ENCODE results near the gene AKT2. TPM values are rescaled to one million over a fixed set of nuclear protein-coding genes. Genes with fewer than 3 reads are reported as not detected.

The AKT2 gene
- polyA plus RNA-seq, 3 donors: 11.4 to 122 (median 16.3) TPM

DNA sequence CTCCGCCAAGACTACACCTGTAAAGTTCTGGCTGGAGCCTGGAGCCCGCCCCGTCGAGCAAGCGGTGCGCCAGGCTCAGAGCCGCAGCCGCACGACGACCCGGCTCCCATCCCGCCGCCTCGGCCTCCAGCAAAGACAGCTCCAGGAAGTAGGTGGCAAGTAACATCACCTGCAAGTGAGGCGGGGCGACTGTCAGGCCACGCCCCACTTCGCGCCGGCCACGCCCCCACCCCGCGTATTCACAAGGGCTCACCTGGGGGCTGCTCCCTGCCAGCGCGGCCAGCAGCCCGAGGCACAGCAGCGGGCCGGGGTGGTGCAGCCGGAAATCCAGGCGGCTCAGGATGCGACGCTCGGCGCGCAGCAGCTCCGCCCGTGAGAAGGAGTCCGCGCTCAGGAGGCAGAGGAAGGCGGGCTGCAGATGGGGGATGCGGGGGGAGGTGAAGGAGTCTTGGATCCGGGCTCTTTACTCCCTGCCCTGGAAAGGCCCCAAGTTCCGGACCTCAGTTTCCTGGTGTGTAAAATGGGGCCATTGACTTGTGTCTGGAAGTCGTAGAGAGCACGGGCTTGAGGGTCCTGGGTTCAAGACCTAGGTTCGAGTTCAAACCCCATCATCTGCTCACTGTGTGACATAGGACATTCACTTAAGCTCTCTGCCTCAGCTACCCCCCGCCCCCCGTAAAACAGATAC, 61.9 kb downstream of the AKT2 start:
- H3K27ac ChIP-seq (ENCODE audit: low read depth in 1 of 2, low read length in 2 of 2): no peak overlapping the region
- DNase-seq: no peak
- H3K4me3 Mint-ChIP-seq: peak overlapping the region in 1 of 2 donors; percentile 76
- H3K27me3 ChIP-seq (ENCODE audit: control insufficient read depth in 2 of 2, insufficient read depth in 2 of 2, low read length in 2 of 2): peaks cover 51 to 84% of the 10 kb centered on the region in 2 donors
- peaks cover 15% of the 10 kb centered on the region for H3K4me1 Mint-ChIP-seq
- H3K4me2 ChIP-seq (replicated peaks; ENCODE audit: extremely low read depth, low read length, poor library complexity, severe bottlenecking): no peak overlapping the region
- H3K36me3 Mint-ChIP-seq: peaks cover 2 to 6% of the 10 kb centered on the region in 2 donors
- peaks cover 11 to 39% (median 24%) of the 10 kb centered on the region in 7 donors for H3K9me3 Mint-ChIP-seq
- 20% methylated on average over 42 of the region's 48 CpGs for WGBS (ENCODE audit: insufficient coverage)
- H3K79me2 ChIP-seq (ENCODE audit: insufficient read depth, low read length): no peaks in the 10 kb centered on the region
- intact Hi-C loops (cut with micrococcal nuclease): loop anchor here in 1 of 2 donors (5.0 kb wide), 1 partner anchor 81 kb away; no protein-coding TSS in a partner anchor
- H3K36me3 ChIP-seq (replicated peaks in 1 of 2; ENCODE audit: control insufficient read depth in 1 of 2, insufficient read depth in 2 of 2, low read length in 2 of 2): no peaks in the 10 kb centered on the region
- no peak for TF ChIP-seq CTCF (IDR thresholded peaks at IDR 0.05)
- H4K20me1 ChIP-seq (ENCODE audit: insufficient read depth, low read length): no peaks in the 10 kb centered on the region
- no peak overlapping the region for H3K4me3 ChIP-seq (replicated peaks in 1 of 3; ENCODE audit: low read depth in 2 of 3, low read length in 3 of 3)
- H3K9ac ChIP-seq (ENCODE audit: insufficient read depth, low read length, poor library complexity, severe bottlenecking): no peak overlapping the region
- no peaks in the 10 kb centered on the region for H3K4me1 ChIP-seq (ENCODE audit: control insufficient read depth in 1 of 2, insufficient read depth in 2 of 2, low read length in 2 of 2)
- H2AFZ ChIP-seq (ENCODE audit: insufficient read depth, low read depth, low read length, poor library complexity, severe bottlenecking): no peak overlapping the region
- H3K27ac Mint-ChIP-seq: no peak overlapping the region
- H3K27me3 Mint-ChIP-seq (ENCODE audit: low read depth in 3 of 3): peaks cover 89 to 96% (median 95%) of the 10 kb centered on the region in 3 donors
- peaks cover 10 to 32% of the 10 kb centered on the region in 2 donors for H3K9me3 ChIP-seq (replicated peaks in 1 of 2; ENCODE audit: control insufficient read depth in 1 of 2, insufficient read depth in 1 of 2, low read length in 2 of 2)

DNA sequence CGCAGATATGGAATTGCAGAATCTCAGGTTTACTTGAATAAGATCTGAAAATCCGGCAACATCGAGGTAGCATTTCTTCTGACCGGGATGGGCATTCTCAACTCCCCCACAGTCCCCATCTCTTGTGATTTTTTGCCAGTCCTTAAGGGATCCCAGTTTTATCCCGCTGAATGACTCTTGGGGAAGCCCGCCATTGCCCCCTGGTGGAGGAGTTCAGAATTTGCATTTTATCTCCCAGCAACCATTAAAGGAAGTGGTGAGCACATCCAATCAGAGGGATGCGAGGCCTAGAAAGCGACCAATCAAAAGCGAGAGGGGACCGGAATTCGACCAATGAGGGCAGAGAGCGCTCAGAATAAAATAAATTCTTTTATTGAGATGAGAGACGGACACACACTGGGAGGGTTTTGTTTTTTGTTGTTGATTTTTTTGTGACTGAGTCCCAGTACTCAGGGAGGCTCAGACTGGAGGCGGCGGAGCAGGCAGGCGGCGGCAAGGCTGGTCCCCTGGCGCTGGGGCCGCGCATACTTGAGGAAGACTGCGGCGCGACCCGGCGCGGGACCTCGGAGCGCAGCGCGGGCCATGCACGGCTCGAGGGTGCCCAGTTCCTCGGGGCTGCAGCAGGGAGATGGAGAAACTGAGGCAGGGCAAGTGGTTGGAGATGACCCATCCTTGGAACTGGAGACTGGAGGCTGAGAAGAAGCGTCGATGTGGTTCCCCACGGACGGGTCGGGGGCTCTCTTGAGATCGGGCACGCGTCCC, 63.1 kb downstream of the AKT2 start:
- peaks cover 86 to 94% (median 94%) of the 10 kb centered on the region in 3 donors for H3K27me3 Mint-ChIP-seq (ENCODE audit: low read depth in 3 of 3)
- intact Hi-C loops (cut with micrococcal nuclease): loop anchor here (1.0 to 5.0 kb wide), 2 partner anchors 80 to 83 kb away; no protein-coding TSS in a partner anchor
- Histone ChIP-seq H3K4me1 (ENCODE audit: control insufficient read depth in 1 of 2, insufficient read depth in 2 of 2, low read length in 2 of 2) (no peaks in the 10 kb centered on the region), H3K79me2 (ENCODE audit: insufficient read depth, low read length) (no peaks in the 10 kb centered on the region), H4K20me1 (ENCODE audit: insufficient read depth, low read length) (no peaks in the 10 kb centered on the region), H3K4me3 (replicated peaks in 1 of 3; ENCODE audit: low read depth in 2 of 3, low read length in 3 of 3) (no peak overlapping the region), H3K36me3 (replicated peaks in 1 of 2; ENCODE audit: control insufficient read depth in 1 of 2, insufficient read depth in 2 of 2, low read length in 2 of 2) (no peaks in the 10 kb centered on the region), H3K27ac (ENCODE audit: low read depth in 1 of 2, low read length in 2 of 2) (no peak overlapping the region), H3K9me3 (replicated peaks in 1 of 2; ENCODE audit: control insufficient read depth in 1 of 2, insufficient read depth in 1 of 2, low read length in 2 of 2) (peaks cover 10 to 32% of the 10 kb centered on the region in 2 donors), H3K9ac (ENCODE audit: insufficient read depth, low read length, poor library complexity, severe bottlenecking) (no peak overlapping the region), H3K4me2 (replicated peaks; ENCODE audit: extremely low read depth, low read length, poor library complexity, severe bottlenecking) (no peak overlapping the region), H2AFZ (ENCODE audit: insufficient read depth, low read depth, low read length, poor library complexity, severe bottlenecking) (no peak overlapping the region), H3K27me3 (ENCODE audit: control insufficient read depth in 2 of 2, insufficient read depth in 2 of 2, low read length in 2 of 2) (peaks cover 52 to 80% of the 10 kb centered on the region in 2 donors)
- H3K4me3 Mint-ChIP-seq: peak overlapping the region in 1 of 2 donors; percentile 69
- TF ChIP-seq CTCF (IDR thresholded peaks at IDR 0.05): peak; percentile 82
- H3K4me1 Mint-ChIP-seq: peaks cover 15% of the 10 kb centered on the region
- H3K27ac Mint-ChIP-seq: peak overlapping the region in 1 of 7 donors; percentile 41
- peaks cover 11 to 39% (median 26%) of the 10 kb centered on the region in 7 donors for H3K9me3 Mint-ChIP-seq
- peak; percentile 75 to 84 (median 83) for DNase-seq
- peaks cover 2 to 6% of the 10 kb centered on the region in 2 donors for H3K36me3 Mint-ChIP-seq
- WGBS (ENCODE audit: insufficient coverage): 55% methylated on average over 31 of the region's 41 CpGs
